Measurements from ENCODE around the gene PRKN.

DNA sequence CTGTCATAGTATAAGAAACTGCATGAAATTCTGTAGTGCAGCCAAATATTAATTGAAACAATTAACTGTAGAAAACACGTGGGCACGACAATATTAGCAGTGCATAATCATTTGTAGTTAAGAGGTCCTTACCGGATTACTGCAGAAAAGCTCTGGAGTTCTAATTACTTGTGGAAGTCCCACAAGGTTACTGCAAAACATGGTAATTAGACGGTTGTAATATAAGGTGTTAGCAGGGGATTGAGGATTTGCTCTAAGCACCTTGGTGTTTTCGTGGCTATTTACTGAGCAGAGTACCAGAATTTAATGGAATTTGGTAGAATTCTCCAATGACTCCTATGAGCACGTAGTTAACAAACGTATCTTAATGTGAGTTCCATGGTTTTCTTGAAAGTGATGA is 980.1 kb downstream of the PRKN start:
- no peak for TF ChIP-seq ZNF138 (tag by site-specific recombination; IDR thresholded peaks at IDR 0.05; ENCODE audit: borderline replicate concordance)
- TF ChIP-seq CTCF (tag by site-specific recombination; IDR thresholded peaks at IDR 0.05), result no peak
- TF ChIP-seq, protein P1, sequence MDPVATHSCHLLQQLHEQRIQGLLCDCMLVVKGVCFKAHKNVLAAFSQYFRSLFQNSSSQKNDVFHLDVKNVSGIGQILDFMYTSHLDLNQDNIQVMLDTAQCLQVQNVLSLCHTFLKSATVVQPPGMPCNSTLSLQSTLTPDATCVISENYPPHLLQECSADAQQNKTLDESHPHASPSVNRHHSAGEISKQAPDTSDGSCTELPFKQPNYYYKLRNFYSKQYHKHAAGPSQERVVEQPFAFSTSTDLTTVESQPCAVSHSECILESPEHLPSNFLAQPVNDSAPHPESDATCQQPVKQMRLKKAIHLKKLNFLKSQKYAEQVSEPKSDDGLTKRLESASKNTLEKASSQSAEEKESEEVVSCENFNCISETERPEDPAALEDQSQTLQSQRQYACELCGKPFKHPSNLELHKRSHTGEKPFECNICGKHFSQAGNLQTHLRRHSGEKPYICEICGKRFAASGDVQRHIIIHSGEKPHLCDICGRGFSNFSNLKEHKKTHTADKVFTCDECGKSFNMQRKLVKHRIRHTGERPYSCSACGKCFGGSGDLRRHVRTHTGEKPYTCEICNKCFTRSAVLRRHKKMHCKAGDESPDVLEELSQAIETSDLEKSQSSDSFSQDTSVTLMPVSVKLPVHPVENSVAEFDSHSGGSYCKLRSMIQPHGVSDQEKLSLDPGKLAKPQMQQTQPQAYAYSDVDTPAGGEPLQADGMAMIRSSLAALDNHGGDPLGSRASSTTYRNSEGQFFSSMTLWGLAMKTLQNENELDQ (tag by site-specific recombination; IDR thresholded peaks at IDR 0.05; ENCODE audit: low read depth), result no peak
- TF ChIP-seq ZNF571 (tag by site-specific recombination; IDR thresholded peaks at IDR 0.05), result no peak
